ENCODE results near the gene ZNF687.

The ZNF687 gene

DNA sequence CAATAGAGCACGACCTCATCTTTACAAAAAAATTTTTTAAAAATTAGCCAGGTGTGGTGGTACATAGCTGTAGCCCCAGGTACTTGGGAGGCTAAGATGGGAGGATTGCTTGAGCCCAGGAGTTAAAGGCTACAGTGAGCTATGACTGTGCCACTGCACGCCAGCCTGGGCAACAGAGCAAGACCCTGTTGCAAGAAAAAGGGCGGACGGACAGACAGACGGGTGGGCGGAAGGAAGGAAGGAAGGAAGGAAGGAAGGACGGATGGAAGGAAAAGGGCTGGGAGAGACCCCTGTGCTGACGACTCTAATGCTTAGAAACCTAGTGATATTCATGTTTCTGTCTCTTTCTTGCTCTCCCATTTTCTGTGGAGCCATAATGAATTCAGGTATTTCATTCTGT, 30.7 kb downstream of the ZNF687 start:
- no peak for DNase-seq (ENCODE audit: low read depth in 2 of 2)

- DNase-seq (ENCODE audit: low read depth in 2 of 2): no peak
Measured at GRCh38 chr1:151313501-151313900, 31.4 kb downstream of the ZNF687 start.

DNA sequence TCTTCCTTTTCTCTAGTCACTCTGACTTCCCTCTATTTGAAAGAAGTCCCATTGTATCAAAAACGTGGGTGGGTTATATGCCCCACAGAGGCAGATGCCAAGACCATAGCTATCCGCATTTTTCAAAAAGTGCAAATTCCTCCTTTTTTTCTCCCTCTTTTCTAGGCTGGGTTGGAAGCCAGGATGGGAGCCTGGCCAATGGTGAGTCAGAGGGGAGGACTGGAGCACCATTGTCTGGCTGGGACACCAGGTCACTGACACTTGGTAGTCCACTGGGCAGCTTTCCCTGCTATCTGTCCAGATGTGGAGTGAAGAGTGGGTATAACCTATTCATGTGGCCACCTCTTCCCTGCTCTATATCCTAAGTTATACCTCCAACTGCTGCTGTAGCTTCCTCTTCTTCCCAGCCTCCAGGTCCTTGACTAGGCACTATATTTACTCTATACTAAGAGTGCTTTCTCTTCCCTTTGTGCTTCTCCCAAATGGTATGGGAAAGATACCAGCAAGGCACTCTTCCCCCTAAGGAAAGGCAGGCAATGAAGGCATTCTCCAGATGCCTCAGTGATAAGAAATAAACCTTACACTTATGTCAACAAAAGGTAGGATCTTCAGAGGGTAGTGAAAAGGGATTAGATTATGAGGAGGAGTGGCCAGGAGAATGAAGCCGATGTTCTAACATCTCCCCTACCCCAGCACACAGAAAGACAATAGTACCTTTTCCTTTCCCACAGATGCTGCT, 32.2 kb downstream of the ZNF687 start:
- DNase-seq (ENCODE audit: low read depth in 2 of 2): no peak

GRCh38 chr1:151315565-151316235, 33.6 kb downstream of the ZNF687 start:
- no peak for DNase-seq (ENCODE audit: low read depth in 2 of 2)

GRCh38 chr1:151318975-151319374, 36.9 kb downstream of the ZNF687 start:
- DNase-seq (ENCODE audit: low read depth in 2 of 2): no peak

DNA sequence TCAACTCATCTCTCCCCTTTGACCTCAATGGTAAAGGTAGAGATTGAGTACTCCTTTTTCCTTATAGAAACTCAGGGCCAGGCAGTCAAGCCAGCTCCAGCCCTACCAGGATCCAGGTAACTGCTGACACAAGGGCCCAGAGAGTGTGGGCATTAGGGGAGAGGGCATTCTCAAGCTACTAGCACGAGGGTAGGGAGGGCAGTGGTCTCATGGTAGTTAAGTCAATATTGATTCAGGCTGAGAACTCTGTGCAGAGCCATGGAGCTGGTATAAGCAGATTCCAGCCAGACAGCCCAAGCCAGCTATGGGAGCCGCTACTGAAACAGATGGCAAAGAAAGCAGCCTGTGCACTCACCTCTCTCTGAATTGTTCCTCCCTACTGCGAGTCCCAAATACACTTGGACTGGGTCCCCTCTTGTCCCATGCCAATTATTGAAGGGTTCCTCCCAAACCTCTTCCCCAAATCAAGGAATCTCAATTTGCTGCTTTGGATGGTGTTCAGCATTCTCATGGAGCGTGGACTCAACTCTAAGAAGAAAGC, 42.4 kb downstream of the ZNF687 start:
- no peak for DNase-seq (ENCODE audit: low read depth in 2 of 2)

DNA sequence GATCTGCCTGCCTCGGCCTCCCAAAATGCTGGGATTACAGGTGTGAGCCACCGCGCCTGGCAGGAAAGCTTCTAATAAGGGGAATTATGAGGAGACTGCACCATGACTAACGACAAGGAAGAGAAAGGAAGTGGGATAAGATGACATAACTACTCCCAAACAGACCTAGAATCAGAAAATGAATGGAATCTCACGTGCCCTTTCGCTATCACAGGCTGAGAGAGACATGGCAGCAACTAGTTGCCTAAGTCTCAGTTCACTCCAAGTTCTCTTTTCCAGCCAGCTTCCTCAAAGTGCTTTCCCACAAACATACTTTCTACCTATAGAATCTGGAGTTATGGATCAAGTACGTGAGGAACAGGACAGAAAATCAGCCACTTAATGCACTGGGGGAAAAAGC, 43.1 kb downstream of the ZNF687 start:
- no peak for DNase-seq (ENCODE audit: low read depth in 2 of 2)

- no peak for DNase-seq (ENCODE audit: low read depth in 2 of 2)
Measured at GRCh38 chr1:151325646-151326429, 43.7 kb downstream of the ZNF687 start.

GRCh38 chr1:151326619-151327222, 44.6 kb downstream of the ZNF687 start:
- peak; percentile 31 to 50 for DNase-seq (ENCODE audit: low read depth in 2 of 2)

DNA sequence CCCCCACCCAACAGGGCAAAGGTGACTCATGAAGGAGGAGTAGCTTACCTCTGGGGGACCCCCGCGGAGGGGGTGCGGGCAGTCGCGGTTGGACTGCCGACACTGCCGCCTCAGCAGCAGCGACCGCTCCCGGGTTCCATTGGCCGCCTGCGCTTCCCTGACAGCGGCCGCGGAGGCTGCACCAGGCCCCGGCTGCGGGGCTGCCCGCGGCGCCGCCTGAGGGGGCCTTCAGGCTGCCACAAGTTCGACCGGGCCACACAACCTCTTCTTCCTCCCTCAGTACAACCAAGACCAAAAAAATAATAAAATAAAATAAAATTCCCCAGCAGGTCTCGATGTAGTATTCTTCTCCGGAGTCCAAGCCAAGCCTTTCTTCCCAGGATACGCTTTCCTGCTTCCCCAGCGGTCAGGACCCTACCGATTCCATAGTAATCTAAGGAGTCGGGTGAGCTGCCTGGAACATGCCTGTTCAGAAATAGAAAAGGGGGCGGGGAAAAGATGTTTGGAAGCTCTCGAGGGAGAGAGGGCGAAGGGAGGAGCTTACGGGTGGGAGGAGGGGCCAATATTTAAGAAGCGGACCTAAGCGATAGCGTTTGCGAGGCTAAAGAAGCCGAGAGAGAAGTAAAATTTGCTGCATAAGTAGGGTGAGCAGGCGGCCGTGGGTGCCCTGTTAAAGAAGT, 45.3 kb downstream of the ZNF687 start, which contains the start of gene PI4KB:
Gene PI4KB, minus strand, starts transcription at position 194 of the 680 bp plus-strand sequence. CDS start 10,935 bp downstream, outside the sequence.
- peak; percentile 79 to 90 for DNase-seq (ENCODE audit: low read depth in 2 of 2)

- no peak for DNase-seq (ENCODE audit: low read depth in 2 of 2)
Measured at GRCh38 chr1:151327903-151328674, 46.0 kb downstream of the ZNF687 start.

DNA sequence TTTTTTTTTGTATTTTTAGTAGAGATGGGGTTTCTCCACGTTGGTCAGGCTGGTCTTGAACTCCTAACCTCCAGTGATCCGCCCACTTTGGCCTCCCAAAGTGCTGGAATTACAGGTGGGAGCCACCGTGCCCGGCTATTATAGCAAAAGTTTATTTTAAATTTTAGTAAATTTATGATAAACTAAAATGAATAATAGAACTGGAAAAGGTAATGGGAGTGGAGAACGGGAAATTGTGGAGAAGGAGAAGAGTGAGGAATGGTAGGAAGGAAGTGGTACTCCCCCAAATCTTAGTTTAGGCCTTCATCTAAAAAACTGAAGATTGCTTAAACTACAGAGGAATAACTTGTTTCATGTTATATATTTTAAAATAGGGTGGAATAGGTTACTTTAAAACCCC, 52.7 kb downstream of the ZNF687 start:
- no peak for DNase-seq (ENCODE audit: low read depth in 2 of 2)

GRCh38 chr1:151336556-151336955, 54.5 kb downstream of the ZNF687 start:
- DNase-seq (ENCODE audit: low read depth in 2 of 2): no peak

- DNase-seq (ENCODE audit: low read depth in 2 of 2): peak; percentile 31 to 40
Measured at GRCh38 chr1:151340870-151341754, 59.0 kb downstream of the ZNF687 start.
